ENCODE data around the gene ABLIM2.
"Not testable (repeated sequence)": the region's sequence is repeated elsewhere in the genome, so short reads cannot be mapped to it uniquely, and the experiment has no call there.

ABLIM2 gene

DNA sequence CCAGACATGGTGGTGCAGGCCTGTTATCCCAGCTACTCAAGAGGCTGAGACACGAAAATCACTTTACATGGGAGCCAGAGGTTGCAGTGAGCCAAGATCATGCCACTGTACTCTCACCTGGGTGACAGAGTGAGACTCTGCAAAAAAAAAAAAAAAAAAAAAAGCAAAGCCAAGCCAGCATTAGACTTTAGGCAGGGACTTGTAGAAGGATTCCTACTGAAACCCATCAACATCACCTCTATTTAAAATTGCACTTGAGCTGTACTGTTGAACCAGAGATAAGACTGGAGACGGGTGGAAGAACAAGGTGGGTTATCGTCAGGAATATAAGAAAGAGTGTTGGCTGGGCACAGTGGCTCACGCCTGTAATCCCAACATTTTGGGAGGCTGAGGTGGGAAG, 203.2 kb downstream of the ABLIM2 start:
- Histone ChIP-seq H3K4me1 (ENCODE audit: control insufficient read depth, insufficient read depth, low read length) (peaks cover 3% of the 10 kb centered on the region), H3K27me3 (ENCODE audit: control insufficient read depth, insufficient read depth, low read length, poor library complexity, severe bottlenecking) (no peaks in the 10 kb centered on the region)

DNA sequence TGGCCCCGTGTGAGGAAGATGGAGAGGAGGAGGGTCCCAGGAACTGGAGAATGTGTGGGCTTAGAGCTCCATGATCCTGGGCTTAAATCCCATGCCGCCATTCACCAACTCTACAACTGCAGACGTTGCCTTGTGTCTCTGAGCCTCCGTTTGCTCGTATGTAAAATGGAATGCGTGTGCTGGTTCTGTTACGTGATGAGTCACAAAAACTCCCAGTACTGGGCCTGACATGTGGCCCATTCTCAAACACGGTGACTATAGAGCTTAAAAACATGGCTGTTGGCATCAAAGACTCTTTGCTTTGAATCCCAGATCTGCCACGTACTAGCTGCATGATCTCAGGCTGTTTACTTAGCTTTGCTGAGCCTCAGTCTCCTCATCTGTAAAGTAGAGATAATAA, 206.0 kb downstream of the ABLIM2 start:
- Histone ChIP-seq H3K27me3 (ENCODE audit: control insufficient read depth, insufficient read depth, low read length, poor library complexity, severe bottlenecking) (no peaks in the 10 kb centered on the region), H3K4me1 (ENCODE audit: control insufficient read depth, insufficient read depth, low read length) (no peaks in the 10 kb centered on the region), H3K9me3 (ENCODE audit: control insufficient read depth, low read length) (no peaks in the 10 kb centered on the region), H3K4me3 (ENCODE audit: insufficient read depth, low read depth, low read length) (no peak overlapping the region), H3K36me3 (ENCODE audit: control insufficient read depth, insufficient read depth, low read length) (no peaks in the 10 kb centered on the region), H3K27ac (ENCODE audit: insufficient read depth, low read depth, low read length, poor library complexity, severe bottlenecking) (no peak overlapping the region)
- 94% methylated on average over 9 of the region's 9 CpGs for WGBS, 2 experiments

More for the DNA sequence above, 203.2 kb downstream of the ABLIM2 start:
- WGBS, 2 experiments = 93 to 94% methylated on average over 4 of the region's 4 CpGs
- no peak overlapping the region for H3K4me3 ChIP-seq (ENCODE audit: insufficient read depth, low read depth, low read length)
- H3K36me3 ChIP-seq (ENCODE audit: control insufficient read depth, insufficient read depth, low read length) = no peaks in the 10 kb centered on the region
- H3K27ac ChIP-seq (ENCODE audit: insufficient read depth, low read depth, low read length, poor library complexity, severe bottlenecking) = no peak overlapping the region
- no peaks in the 10 kb centered on the region for H3K9me3 ChIP-seq (ENCODE audit: control insufficient read depth, low read length)

DNA sequence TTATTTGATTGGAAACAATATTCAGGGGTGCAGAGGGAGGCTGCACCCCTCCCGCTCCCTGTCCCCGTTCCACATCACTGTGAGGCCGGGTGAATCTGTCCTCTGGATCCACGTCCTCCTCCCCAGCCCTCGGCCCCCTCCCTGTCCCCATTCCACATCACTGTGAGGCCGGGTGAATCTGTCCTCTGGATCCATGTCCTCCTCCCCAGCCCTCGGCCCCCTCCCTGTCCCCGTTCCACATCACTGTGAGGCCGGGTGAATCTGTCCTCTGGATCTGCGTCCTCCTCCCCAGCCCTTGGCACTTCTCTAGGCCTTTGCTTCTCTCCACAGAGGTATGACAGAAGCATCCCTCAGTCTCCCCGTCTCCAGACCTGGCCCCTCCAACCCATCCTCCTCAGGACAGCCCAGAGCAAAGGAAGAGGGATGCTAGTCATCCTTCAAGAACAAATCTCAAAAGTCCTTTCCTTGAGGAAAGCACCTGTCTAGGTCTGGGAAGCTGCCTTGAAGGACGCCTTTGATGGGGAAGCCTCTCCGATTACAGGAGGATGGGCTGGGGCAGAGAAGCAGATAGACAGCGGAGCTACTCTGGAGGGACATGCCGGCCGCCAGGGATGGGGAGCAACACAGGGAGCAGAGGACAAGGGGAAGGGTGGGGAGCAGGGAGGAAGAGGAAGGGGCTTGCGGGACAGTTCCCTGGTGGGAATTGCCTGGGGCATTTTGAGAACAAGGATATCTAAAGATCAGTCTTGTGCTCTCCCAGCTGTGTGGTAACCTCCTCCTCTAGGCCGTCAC, 208.1 kb downstream of the ABLIM2 start:
- no peaks in the 10 kb centered on the region for H3K9me3 ChIP-seq (ENCODE audit: control insufficient read depth, low read length)

DNA sequence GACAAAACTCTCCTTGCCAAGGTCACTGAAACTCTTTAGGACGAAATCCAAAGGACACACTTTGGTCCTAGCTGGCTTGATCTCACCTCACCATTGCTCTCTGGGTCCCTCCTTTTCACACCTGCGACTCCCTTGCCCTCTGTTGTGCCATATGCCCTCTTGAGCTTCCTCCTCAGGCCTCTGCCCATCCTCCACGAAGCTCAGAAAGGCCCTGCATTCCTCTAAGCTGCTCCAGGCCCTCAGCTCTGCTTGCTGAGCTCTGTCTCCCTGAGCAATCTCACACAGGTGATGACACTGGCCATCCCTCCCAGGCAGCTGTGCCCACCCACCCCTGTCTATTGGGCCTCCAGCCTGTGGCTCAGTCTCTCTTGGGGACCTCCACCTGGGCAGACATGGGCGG, 208.9 kb downstream of the ABLIM2 start:
- Histone ChIP-seq H3K27ac (ENCODE audit: insufficient read depth, low read depth, low read length, poor library complexity, severe bottlenecking) (no peak overlapping the region), H3K9me3 (ENCODE audit: control insufficient read depth, low read length) (no peaks in the 10 kb centered on the region)
- WGBS, 2 experiments = 85% methylated on average over 4 of the region's 4 CpGs

More for the DNA sequence above, 208.1 kb downstream of the ABLIM2 start:
- Histone ChIP-seq H3K27me3 (ENCODE audit: control insufficient read depth, insufficient read depth, low read length, poor library complexity, severe bottlenecking) (no peaks in the 10 kb centered on the region), H3K27ac (ENCODE audit: insufficient read depth, low read depth, low read length, poor library complexity, severe bottlenecking) (no peak overlapping the region), H3K4me1 (ENCODE audit: control insufficient read depth, insufficient read depth, low read length) (no peaks in the 10 kb centered on the region), H3K36me3 (ENCODE audit: control insufficient read depth, insufficient read depth, low read length) (no peaks in the 10 kb centered on the region), H3K4me3 (ENCODE audit: insufficient read depth, low read depth, low read length) (no peak overlapping the region)
- WGBS, 2 experiments = 88 to 89% methylated on average over 18 of the region's 18 CpGs

DNA sequence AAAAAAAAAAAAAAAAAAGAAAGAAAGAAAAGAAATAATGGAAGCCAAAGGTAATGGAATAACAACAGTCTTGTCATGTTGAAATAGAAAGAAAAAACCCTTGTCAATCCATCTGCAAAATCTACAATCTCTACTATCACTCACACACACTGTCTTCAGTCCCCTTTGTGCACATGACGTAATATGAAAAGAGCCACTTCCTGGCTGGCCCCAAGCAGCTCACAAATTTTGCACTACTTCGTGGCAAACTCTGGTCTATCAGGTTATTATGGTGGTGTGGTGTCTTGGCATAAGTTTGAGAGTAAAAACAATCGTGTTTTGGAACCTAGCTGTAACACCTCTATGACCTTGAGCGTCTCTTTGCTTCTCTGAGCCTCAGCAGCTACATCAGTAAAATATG, 210.7 kb downstream of the ABLIM2 start:
- no peaks in the 10 kb centered on the region for H3K9me3 ChIP-seq (ENCODE audit: control insufficient read depth, low read length)
- WGBS, 2 experiments = 94 to 95% methylated on average over 4 of the region's 4 CpGs

More for the DNA sequence above, 208.9 kb downstream of the ABLIM2 start:
- H3K27me3 ChIP-seq (ENCODE audit: control insufficient read depth, insufficient read depth, low read length, poor library complexity, severe bottlenecking) = no peaks in the 10 kb centered on the region
- no peaks in the 10 kb centered on the region for H3K4me1 ChIP-seq (ENCODE audit: control insufficient read depth, insufficient read depth, low read length)
- H3K4me3 ChIP-seq (ENCODE audit: insufficient read depth, low read depth, low read length) = no peak overlapping the region
- no peaks in the 10 kb centered on the region for H3K36me3 ChIP-seq (ENCODE audit: control insufficient read depth, insufficient read depth, low read length)

DNA sequence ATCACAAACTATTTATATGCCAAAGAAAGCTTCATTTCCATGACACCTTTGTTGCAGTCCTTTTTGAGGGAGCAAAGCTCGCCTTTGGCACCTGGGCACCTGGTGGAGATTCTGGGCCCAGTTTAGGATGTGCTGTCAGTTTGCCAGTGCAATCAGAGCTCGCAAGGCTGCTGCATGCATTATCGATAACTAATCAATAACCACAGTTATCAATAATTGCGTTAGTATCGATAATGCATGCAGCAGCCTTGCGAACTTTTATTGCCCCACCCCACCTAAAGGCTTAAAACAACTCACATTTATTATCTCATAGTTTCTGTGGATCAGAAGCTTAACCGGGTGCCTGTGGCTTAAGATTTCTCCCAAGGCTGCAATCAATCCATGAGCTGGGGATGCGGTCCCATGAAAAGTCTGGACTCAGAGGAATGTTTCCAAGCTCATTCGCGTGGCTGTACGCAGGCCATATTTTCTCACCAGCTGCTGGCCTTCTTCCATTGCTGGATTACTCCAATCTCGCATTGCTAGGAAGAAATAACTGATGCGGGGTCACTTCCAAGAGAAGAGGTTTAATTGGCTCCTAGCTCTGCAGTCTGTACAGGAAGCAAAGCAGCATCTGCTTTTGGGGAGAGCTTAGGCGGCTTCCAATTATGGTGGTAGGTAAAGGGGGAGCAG, 212.8 kb downstream of the ABLIM2 start:
- 89 to 90% methylated on average over 14 of the region's 14 CpGs for WGBS, 2 experiments
- H3K36me3 ChIP-seq (ENCODE audit: control insufficient read depth, insufficient read depth, low read length) = no peaks in the 10 kb centered on the region
- H3K27me3 ChIP-seq (ENCODE audit: control insufficient read depth, insufficient read depth, low read length, poor library complexity, severe bottlenecking) = no peaks in the 10 kb centered on the region
- H3K4me1 ChIP-seq (ENCODE audit: control insufficient read depth, insufficient read depth, low read length) = peaks cover 7% of the 10 kb centered on the region
- no peaks in the 10 kb centered on the region for H3K9me3 ChIP-seq (ENCODE audit: control insufficient read depth, low read length)
- no peak overlapping the region for H3K27ac ChIP-seq (ENCODE audit: insufficient read depth, low read depth, low read length, poor library complexity, severe bottlenecking)
- H3K4me3 ChIP-seq (ENCODE audit: insufficient read depth, low read depth, low read length) = no peak overlapping the region

More for the DNA sequence above, 210.7 kb downstream of the ABLIM2 start:
- no peaks in the 10 kb centered on the region for H3K4me1 ChIP-seq (ENCODE audit: control insufficient read depth, insufficient read depth, low read length)
- H3K27me3 ChIP-seq (ENCODE audit: control insufficient read depth, insufficient read depth, low read length, poor library complexity, severe bottlenecking) = no peaks in the 10 kb centered on the region
- H3K36me3 ChIP-seq (ENCODE audit: control insufficient read depth, insufficient read depth, low read length) = no peaks in the 10 kb centered on the region
- no peak overlapping the region for H3K27ac ChIP-seq (ENCODE audit: insufficient read depth, low read depth, low read length, poor library complexity, severe bottlenecking)
- no peak overlapping the region for H3K4me3 ChIP-seq (ENCODE audit: insufficient read depth, low read depth, low read length)

DNA sequence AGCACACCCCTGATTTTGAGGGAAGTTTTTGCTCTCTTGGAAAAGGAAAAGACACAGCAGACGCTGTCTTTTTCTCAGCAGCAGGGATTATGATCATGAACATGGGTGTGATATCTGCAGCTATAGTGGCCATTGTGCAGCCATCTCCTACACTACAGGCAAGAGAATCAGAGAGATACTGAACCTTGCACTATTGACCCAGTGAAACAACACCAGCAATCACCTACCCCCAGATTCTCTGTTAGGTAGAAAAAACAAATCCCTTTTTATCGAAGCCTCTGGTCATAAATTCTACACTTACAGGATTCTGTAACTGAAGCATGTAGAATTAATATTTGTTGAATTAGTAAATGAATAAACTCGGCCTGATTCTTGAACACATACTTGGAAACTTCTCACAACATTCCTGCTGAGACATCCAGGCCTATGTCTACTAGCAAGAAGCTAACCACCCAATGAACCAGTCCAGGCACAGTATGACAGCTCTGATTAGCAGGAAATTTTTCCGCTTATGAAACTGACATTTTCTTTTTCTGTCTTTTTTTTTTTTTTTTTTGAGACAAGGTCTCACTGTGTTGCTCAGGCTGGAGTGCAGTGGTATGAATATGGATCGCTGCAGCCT, 213.9 kb downstream of the ABLIM2 start:
- Histone ChIP-seq H3K27ac (ENCODE audit: insufficient read depth, low read depth, low read length, poor library complexity, severe bottlenecking) (no peak overlapping the region), H3K9me3 (ENCODE audit: control insufficient read depth, low read length) (no peaks in the 10 kb centered on the region)

DNA sequence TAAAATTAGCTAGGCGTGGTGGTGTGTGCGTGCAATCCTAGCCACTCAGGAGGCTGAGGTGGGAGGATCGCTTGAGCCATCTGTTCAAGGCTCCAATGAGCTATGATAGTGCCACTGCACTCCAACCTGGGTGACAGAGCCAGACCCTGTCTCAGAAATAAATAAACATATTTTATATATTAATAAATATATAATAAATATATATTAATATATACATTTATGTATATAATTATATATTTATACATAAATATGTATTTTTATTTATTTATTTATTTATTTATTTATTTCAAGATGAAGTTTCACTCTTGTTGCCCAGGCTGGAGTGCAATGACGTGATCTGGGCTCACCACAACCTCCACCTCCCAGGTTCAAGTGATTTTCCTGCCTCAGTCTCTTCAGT, 214.9 kb downstream of the ABLIM2 start:
- not testable (repeated sequence) for H3K9me3 ChIP-seq (ENCODE audit: control insufficient read depth, low read length); H3K27me3 ChIP-seq (ENCODE audit: control insufficient read depth, insufficient read depth, low read length, poor library complexity, severe bottlenecking); H3K4me1 ChIP-seq (ENCODE audit: control insufficient read depth, insufficient read depth, low read length); H3K27ac ChIP-seq (ENCODE audit: insufficient read depth, low read depth, low read length, poor library complexity, severe bottlenecking); H3K4me3 ChIP-seq (ENCODE audit: insufficient read depth, low read depth, low read length); H3K36me3 ChIP-seq (ENCODE audit: control insufficient read depth, insufficient read depth, low read length)
- 94 to 98% methylated on average over 4 of the region's 4 CpGs for WGBS, 2 experiments

More for the DNA sequence above, 213.9 kb downstream of the ABLIM2 start:
- H3K4me3 ChIP-seq (ENCODE audit: insufficient read depth, low read depth, low read length) = no peak overlapping the region
- no peaks in the 10 kb centered on the region for H3K27me3 ChIP-seq (ENCODE audit: control insufficient read depth, insufficient read depth, low read length, poor library complexity, severe bottlenecking)
- H3K36me3 ChIP-seq (ENCODE audit: control insufficient read depth, insufficient read depth, low read length) = no peaks in the 10 kb centered on the region
- H3K4me1 ChIP-seq (ENCODE audit: control insufficient read depth, insufficient read depth, low read length) = peaks cover 7% of the 10 kb centered on the region
- WGBS, 2 experiments = 91 to 100% methylated on average over 3 to 4 of the region's 5 CpGs

DNA sequence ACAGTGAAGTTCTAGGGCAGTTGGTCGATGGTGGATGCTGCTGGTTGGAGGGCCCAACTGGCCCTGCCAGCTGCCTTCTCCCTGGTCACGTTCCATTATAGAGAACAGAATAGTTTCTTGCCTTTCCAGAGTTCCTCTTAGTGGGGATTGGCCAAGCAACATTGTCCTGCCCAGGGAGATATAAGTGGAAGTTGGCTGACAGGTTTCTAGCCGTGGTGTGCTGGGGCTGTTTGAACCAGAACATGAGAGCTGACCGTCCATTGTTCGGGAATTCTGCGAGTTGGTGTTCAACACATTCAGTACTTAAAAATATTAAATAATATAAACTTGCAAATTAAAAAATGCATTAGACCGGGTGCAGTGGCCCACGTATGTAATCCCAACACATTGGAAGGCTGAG, 215.4 kb downstream of the ABLIM2 start:
- Histone ChIP-seq H3K36me3 (ENCODE audit: control insufficient read depth, insufficient read depth, low read length) (no peaks in the 10 kb centered on the region), H3K4me1 (ENCODE audit: control insufficient read depth, insufficient read depth, low read length) (peaks cover 7% of the 10 kb centered on the region), H3K27me3 (ENCODE audit: control insufficient read depth, insufficient read depth, low read length, poor library complexity, severe bottlenecking) (peaks cover 12% of the 10 kb centered on the region), H3K9me3 (ENCODE audit: control insufficient read depth, low read length) (no peaks in the 10 kb centered on the region), H3K4me3 (ENCODE audit: insufficient read depth, low read depth, low read length) (no peak overlapping the region), H3K27ac (ENCODE audit: insufficient read depth, low read depth, low read length, poor library complexity, severe bottlenecking) (no peak overlapping the region)
- 94 to 97% methylated on average over 7 to 8 of the region's 8 CpGs for WGBS, 2 experiments

DNA sequence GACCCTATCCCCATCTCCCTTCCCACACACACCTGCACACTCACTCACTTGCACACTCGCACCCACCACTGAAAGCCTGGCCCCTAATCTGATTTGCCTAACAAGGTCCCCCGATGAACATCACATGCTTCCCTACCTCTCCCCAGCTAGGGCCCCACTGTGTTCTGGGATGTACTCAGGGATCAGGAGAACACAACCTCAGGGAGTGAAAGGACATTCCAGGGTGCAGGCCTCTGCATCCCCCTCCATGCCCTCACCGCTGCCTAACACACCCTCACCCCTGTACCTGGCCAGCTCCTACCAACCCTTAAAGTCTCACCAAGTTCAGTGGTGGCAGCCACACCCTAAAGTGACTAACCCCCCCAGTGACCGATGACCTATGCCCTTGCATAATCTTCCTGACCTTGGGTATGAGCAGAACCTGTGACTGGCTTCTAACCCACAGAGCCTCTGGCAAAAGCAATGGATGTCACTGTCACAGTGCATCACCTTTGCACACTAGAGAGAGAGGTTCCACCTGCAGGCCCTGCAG, 216.6 kb downstream of the ABLIM2 start:
- Histone ChIP-seq H3K4me3 (ENCODE audit: insufficient read depth, low read depth, low read length) (no peak overlapping the region), H3K9me3 (ENCODE audit: control insufficient read depth, low read length) (no peaks in the 10 kb centered on the region), H3K36me3 (ENCODE audit: control insufficient read depth, insufficient read depth, low read length) (no peaks in the 10 kb centered on the region), H3K27ac (ENCODE audit: insufficient read depth, low read depth, low read length, poor library complexity, severe bottlenecking) (no peak overlapping the region), H3K27me3 (ENCODE audit: control insufficient read depth, insufficient read depth, low read length, poor library complexity, severe bottlenecking) (peaks cover 18% of the 10 kb centered on the region), H3K4me1 (ENCODE audit: control insufficient read depth, insufficient read depth, low read length) (peaks cover 7% of the 10 kb centered on the region)
- 88 to 92% methylated on average over 4 of the region's 4 CpGs for WGBS, 2 experiments
